Parathyroid adenoma (tissue), 2 donors: ENCODE results near the gene KRT3.

ENCODE experiments used
- H2AFZ ChIP-seq: fragments of 300-600 bp; sonication (generic); one replicate; pipeline ENCODE4 v1.7.0; 2017; ENCODE audit warnings: antibody characterized with exemption, mild to moderate bottlenecking
- H3K27ac ChIP-seq: fragments of 300-600 bp; sonication (generic); one replicate; pipeline ENCODE4 v1.7.0; 2017
- H3K27me3 ChIP-seq: fragments of 300-600 bp; sonication (generic); one replicate; pipeline ENCODE4 v1.7.0; 2017; ENCODE audit warnings: low read length; ENCODE audit not compliant: control insufficient read depth, insufficient read depth
- H3K36me3 ChIP-seq: fragments of 300-600 bp; sonication (generic); one replicate; pipeline ENCODE4 v1.7.0; 2017; ENCODE audit warnings: low read length; ENCODE audit not compliant: control insufficient read depth, insufficient read depth
- H3K4me1 ChIP-seq: fragments of 300-600 bp; sonication (generic); one replicate; pipeline ENCODE4 v1.7.0; 2017; ENCODE audit warnings: control low read depth
- H3K4me2 ChIP-seq: fragments of 300-600 bp; sonication (generic); one replicate; pipeline ENCODE4 v1.7.0; 2017; ENCODE audit warnings: low read length
- H3K4me3 ChIP-seq: fragments of 300-600 bp; sonication (generic); one replicate; pipeline ENCODE4 v1.7.0; 2017; ENCODE audit warnings: low read depth, low read length
- H3K79me2 ChIP-seq: fragments of 300-600 bp; sonication (generic); one replicate; pipeline ENCODE4 v1.7.0; 2017; ENCODE audit warnings: control low read depth
- H3K9ac ChIP-seq: fragments of 300-600 bp; sonication (generic); one replicate; pipeline ENCODE4 v1.7.0; 2017; ENCODE audit warnings: mild to moderate bottlenecking
- H3K9me3 ChIP-seq: fragments of 300-600 bp; sonication (generic); one replicate; pipeline ENCODE4 v1.7.0; 2017; ENCODE audit warnings: low read length; ENCODE audit not compliant: control insufficient read depth
- TF ChIP-seq, protein P1 (sequence below): fragments of 300-600 bp; sonication (generic); IDR thresholded peaks from one replicate; pipeline ENCODE4 v1.7.0; 2017; ENCODE audit warnings: antibody characterized with exemption, mild to moderate bottlenecking
- donor health status: primary hyperparathyroidism.

The KRT3 gene

DNA sequence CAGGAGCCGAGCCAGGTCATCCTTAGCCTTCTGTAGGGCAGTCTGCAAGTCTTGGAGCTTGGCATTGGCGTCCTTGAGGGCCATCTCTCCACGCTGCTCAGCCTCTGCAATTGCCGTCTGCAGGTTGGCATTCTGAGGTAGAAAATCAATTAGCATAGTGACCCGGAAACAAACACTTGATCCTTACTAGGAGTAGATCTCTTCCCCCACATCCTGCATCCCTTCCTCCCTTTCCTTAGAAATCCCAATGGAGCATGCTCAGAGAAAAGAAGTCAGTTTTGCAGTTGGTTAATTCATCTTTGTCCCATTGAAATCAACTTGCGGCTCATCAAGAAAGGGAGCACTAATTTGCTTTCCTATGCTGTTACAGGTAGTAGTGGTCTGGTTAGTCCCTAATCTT, 24.8 kb downstream of the KRT3 start:
- Histone ChIP-seq H3K27ac (no peak overlapping the region), H2AFZ (no peak overlapping the region), H3K36me3 (no peaks in the 10 kb centered on the region), H3K27me3 (no peaks in the 10 kb centered on the region), H3K9ac (no peak overlapping the region), H3K4me2 (no peak overlapping the region), H3K79me2 (no peaks in the 10 kb centered on the region), H3K4me1 (no peaks in the 10 kb centered on the region), H3K9me3 (no peaks in the 10 kb centered on the region), H3K4me3 (no peak overlapping the region)
- TF ChIP-seq, protein P1, sequence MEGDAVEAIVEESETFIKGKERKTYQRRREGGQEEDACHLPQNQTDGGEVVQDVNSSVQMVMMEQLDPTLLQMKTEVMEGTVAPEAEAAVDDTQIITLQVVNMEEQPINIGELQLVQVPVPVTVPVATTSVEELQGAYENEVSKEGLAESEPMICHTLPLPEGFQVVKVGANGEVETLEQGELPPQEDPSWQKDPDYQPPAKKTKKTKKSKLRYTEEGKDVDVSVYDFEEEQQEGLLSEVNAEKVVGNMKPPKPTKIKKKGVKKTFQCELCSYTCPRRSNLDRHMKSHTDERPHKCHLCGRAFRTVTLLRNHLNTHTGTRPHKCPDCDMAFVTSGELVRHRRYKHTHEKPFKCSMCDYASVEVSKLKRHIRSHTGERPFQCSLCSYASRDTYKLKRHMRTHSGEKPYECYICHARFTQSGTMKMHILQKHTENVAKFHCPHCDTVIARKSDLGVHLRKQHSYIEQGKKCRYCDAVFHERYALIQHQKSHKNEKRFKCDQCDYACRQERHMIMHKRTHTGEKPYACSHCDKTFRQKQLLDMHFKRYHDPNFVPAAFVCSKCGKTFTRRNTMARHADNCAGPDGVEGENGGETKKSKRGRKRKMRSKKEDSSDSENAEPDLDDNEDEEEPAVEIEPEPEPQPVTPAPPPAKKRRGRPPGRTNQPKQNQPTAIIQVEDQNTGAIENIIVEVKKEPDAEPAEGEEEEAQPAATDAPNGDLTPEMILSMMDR = no peak

DNA sequence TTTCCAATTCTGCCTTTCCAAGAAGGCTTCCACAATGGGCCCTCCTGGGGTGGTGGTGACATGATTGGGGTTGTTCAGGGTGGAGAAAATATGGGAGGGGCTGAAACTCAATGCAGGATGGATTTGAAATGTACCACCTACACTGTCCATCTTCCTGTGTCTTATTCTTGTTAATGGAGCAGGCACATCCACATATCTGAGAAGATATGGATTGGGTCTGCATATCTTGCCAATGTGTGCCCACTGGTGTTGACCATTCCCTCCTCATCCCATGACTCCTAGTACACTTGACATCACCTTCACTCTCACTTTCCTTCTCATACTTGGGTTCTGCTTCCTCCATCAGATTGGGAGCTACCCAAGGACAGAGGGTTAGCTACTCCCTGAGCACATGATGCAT, 26.0 kb downstream of the KRT3 start:
- Histone ChIP-seq H3K27ac (no peak overlapping the region), H3K4me2 (no peak overlapping the region), H3K9me3 (no peaks in the 10 kb centered on the region), H3K36me3 (no peaks in the 10 kb centered on the region), H2AFZ (no peak overlapping the region), H3K9ac (no peak overlapping the region), H3K27me3 (no peaks in the 10 kb centered on the region), H3K4me3 (no peak overlapping the region), H3K79me2 (no peaks in the 10 kb centered on the region), H3K4me1 (no peaks in the 10 kb centered on the region)
- TF ChIP-seq, protein P1 = no peak

DNA sequence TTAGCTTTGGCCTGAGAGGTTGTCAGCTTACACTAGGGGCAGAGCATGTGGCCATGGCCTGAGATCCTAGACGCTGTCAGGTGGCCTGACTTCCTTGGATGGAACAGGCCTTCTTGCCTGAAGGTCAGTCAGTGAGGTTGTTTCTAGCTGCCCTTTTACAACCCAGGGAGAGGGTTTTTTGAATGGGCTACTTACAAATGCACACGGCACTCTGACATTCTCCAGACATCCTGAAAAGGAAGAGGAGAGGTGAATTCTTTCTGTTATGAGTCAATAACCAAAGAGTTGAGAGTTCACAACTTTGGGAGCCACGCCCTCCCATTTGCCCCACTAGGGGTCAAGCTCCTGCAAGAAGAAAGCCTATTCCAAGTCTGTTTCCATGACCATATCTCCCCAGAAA, 26.6 kb downstream of the KRT3 start:
- Histone ChIP-seq H3K4me2 (no peak overlapping the region), H2AFZ (no peak overlapping the region), H3K27me3 (no peaks in the 10 kb centered on the region), H3K36me3 (no peaks in the 10 kb centered on the region), H3K9me3 (no peaks in the 10 kb centered on the region), H3K79me2 (no peaks in the 10 kb centered on the region), H3K4me3 (no peak overlapping the region), H3K9ac (no peak overlapping the region), H3K4me1 (no peaks in the 10 kb centered on the region), H3K27ac (no peak overlapping the region)
- TF ChIP-seq, protein P1 = no peak

DNA sequence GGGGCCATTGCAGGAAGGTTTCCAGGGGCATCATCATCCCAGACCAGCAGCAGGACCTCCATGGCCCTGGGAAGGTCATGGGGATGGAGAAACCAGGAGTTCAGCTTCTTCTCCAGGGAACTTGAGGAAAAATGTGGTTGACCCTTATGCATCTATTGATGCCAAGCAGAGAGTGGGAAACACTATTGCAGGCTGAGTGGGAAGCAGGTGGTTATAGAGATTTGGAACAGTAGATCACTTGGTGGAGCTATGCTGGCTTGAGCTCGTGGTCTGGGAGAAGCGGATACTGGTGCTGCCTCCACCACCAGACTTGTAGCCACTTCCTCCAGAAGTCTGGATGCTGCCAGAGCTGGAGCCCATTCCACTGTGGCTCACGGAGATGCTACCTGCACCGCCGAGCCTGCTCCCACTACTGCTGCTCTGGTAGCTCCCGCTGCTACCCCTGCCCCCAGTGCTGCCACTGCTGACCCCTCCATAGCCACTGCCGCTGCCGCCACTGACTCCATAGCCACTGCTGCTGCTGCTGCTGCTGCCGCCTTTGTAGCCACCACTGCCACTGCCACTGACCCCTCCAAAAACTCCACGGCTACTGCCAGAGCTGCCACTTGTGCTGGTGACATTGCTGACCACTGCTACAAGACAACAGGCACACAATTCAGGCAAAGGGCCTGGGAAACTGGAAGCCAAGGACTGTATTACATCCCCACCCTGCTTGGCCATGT, 27.3 kb downstream of the KRT3 start:
- Histone ChIP-seq H3K36me3 (no peaks in the 10 kb centered on the region), H3K79me2 (no peaks in the 10 kb centered on the region), H3K4me3 (no peak overlapping the region), H3K4me2 (no peak overlapping the region), H3K27me3 (no peaks in the 10 kb centered on the region), H3K4me1 (no peaks in the 10 kb centered on the region), H3K9me3 (no peaks in the 10 kb centered on the region), H2AFZ (no peak overlapping the region), H3K9ac (no peak overlapping the region), H3K27ac (no peak overlapping the region)
- TF ChIP-seq, protein P1 = no peak

DNA sequence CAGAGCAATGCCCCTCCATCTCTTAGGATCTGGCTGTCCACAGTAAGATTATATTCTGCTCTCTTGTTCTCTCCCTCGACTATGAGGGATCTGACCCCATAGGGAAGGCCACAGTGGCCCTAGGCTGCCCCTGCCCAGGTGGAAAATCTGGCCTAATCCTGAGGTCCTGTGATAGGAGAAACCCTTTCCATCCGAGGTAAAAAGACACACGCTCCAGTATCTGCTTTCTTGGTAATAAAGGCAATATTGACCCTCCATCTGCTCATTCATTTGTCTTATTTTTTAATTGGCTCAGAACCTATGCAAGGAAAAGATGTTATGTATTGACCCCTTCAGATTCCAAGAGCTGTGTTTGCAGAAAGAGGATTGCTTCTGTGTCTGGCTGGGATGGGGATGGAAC, 28.5 kb downstream of the KRT3 start:
- Histone ChIP-seq H3K79me2 (no peaks in the 10 kb centered on the region), H3K4me3 (no peak overlapping the region), H3K36me3 (no peaks in the 10 kb centered on the region), H3K9ac (no peak overlapping the region), H2AFZ (no peak overlapping the region), H3K4me2 (no peak overlapping the region), H3K27ac (no peak overlapping the region), H3K9me3 (no peaks in the 10 kb centered on the region), H3K27me3 (no peaks in the 10 kb centered on the region), H3K4me1 (no peaks in the 10 kb centered on the region)
- TF ChIP-seq, protein P1 = no peak
